Muscle of arm (tissue), 12 donors: ENCODE measurements around the gene PRPF6. TPM values are rescaled to one million over a fixed set of nuclear protein-coding genes. Genes with fewer than 3 reads are reported as not detected.
"Not testable (repeated sequence)": the region's sequence is repeated elsewhere in the genome, so short reads cannot be mapped to it uniquely, and the experiment has no call there.

Experiments
- DNase-seq: peaks from one replicate; pipeline ENCODE4 v3.0.0-alpha.2; 2013
- polyA plus RNA-seq, 12 donors: library from polyadenylated mRNA; unstranded; fragments of 120-200 nt; gene quantifications; one replicate each; pipeline ENCODE4 v1.2.1, GENCODE V29; 2013; ENCODE audit not compliant: insufficient read length in 12 of 12

PRPF6 gene
- polyA plus RNA-seq, 12 donors: 39.8 to 62.5 (median 50.7) TPM; not detected in 1

DNA sequence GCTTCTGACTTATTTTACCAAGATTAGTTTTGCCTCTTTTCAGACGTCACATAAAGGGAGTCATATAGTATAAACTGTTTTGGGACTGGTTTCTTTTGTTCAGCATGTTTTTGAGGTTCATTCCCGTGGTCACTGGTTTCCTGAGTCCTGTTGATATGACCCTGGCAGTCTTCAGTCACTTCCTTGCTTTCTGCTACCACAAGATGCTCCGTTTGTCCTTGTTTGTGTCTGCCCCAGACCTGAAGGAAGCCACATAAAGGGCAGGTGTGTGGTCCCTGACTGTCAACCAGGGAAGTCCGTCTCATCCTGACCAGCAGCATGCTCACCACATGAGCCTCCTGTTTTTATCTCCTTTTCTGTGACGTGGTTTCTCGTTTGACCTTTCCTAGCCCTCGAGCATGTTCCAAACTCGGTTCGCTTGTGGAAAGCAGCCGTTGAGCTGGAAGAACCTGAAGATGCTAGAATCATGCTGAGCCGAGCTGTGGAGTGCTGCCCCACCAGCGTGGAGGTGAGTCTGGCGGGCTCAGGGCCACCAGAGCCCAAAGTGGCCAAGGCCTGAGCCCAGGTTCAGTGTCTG, 29.0 kb downstream of the PRPF6 start:
- no peak for DNase-seq

DNA sequence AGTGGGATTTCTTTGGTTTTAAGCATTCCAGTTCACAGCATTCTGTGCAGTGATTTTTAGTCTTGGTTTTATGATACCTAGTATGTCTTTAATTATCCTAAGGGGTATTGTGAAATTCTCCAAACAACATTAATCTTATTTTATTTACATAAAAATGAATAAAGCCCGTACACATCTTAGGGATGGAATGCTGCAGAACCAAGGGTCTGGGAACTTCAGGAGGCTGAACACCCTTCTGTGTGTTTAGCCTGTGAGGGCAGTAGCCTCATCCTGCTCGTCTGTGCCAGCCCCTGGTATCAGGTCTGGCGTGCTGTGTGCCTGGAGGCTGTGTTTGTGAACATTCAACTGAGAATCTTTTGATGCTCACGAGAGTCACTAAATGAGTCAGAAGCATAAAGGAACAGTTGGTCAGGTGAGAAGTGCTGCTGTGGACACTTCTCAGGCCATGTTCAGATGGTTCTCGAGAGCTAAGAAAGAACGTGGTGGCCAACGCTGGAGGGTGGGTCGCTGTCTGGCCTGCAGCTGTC, 29.8 kb downstream of the PRPF6 start:
- DNase-seq: no peak

- no peak for DNase-seq
Observed at GRCh38 chr20:64011366-64011779, 30.4 kb downstream of the PRPF6 start.

- DNase-seq: not testable (repeated sequence)
Observed at GRCh38 chr20:64012385-64013154, 31.6 kb downstream of the PRPF6 start.

- no peak for DNase-seq
Observed at GRCh38 chr20:64015635-64016034, 34.7 kb downstream of the PRPF6 start.

- no peak for DNase-seq
Observed at GRCh38 chr20:64021124-64021975, 40.4 kb downstream of the PRPF6 start.

GRCh38 chr20:64022671-64023360, 41.9 kb downstream of the PRPF6 start:
- DNase-seq: no peak

DNA sequence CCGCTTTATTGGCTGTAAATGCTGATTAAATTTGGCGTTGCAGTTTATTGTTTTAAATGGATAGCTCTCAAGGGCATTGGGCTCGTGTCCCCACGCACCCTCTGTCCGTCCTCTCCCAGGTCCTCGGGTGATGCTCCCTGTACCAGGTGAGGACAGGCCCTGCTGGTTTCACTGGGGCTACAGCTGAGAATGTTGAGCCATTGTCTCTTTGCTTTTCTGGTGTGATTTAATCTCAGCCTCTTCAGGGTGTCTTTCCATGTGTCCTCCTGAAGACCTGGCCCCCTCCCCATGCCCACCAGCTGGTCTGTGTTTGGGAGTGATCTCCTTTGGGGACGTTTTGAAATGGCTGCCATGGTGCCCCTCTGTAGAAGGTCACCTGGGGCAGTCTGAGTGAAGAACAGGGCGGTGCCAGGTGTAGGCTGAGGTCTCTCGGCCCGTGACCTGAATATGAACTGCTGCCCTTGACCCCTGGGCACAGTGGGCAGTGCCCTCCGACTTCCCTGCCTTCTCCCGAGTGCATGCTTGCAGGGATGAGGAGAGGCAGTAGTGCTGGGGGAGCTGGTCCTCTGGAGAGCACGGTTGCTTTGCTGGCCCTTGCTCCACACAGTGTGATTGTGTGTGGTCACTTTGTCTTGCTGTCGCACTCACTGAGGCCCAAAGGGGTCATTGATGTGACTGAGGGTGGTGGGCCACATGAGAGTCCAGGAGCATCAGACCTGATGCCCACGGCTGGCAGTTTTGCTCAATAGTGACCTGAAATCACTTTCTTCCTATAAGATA, 42.6 kb downstream of the PRPF6 start:
- DNase-seq: no peak

DNA sequence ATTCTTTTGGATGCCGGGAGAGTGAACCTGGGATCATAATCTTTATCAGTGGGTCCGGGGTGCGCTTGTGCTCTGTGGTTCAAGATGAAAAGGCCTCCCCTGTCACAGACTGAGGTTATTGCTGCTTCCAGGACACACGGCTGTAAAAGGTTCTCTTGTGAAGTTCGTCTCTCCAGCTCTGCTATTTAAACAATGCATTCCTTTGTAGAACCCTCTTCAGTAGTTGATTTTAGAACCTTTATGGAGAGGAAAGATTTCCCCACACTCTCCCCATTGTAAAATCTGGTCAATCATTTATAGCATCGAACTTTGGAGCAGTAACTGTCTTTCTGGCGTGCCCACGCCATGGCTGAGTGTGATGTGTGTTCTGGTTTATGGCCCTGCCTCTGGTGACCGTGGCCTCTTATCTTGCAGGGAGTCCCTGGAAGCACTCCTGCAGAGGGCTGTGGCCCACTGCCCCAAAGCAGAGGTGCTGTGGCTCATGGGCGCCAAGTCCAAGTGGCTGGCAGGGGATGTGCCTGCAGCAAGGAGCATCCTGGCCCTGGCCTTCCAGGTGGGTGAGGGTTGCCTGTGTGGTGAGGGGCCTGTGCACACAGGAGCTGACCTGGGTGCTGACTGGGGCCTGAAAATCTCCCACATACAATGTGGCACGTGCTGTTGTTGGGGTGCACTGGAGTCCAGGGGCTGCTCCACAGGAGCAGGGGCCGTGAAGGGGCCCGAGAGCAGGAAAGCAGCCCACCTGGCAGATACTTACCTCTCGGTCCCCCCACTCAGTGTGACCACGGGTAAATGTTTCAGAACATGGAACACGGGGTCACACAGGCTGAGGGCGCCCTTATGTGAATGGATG, 43.4 kb downstream of the PRPF6 start:
- DNase-seq: no peak

DNA sequence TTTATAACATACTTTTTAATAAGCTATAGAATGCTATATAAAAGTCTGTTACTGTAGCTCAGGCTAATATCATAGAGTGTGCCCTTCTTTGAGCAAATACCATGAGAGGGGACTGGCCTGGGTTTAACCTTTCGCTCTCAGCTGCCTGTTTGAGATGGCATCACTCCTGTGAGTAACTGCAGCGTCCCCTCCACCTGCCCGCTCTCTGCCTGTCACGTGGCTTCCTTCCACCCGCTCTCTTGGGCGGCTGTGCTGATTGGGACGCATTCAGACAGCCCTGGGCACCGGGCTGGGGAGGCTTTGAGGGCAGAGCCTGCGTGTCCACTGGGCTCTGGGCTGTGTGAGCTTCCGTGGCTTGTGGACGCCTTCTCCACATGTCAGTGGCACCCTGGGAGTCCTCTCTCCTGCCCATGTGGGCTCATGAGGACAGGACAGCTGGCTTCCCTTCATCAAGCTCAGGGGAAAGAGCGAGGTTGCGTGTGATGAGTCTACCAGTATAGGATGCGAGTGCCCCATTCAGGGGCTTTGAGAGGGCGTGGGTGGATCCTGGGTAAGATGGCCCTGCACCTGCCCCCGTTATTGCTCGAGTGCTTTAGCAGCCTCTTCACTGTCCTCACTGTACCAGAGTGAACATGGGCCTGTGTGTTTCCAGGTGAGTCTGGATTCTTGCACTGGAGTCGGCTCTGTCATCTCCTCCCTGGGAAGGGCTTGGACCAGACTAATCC, 44.3 kb downstream of the PRPF6 start:
- no peak for DNase-seq

DNA sequence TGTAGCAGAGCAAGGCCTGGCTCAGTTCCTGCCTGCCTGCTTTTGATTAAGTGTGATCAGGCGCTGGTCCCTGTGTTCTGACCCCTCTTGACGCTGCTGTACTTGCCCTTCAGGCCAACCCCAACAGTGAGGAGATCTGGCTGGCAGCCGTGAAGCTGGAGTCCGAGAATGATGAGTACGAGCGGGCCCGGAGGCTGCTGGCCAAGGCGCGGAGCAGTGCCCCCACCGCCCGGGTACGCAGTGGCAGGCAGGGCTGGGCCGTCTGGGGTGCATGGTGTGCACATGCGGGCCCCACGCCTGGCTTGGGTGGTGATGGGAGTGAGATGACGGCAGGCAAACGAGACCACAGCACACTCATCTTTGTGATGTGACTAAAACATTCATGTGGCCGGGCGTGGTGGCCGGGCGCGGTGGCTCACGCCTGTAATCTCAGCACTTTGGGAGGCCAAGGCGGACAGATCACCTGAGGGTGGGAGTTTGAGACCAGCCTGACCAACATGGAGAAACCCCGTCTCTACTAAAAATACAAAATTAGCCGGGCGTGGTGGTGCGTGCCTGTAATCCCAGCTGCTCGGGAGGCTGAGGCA, 45.0 kb downstream of the PRPF6 start:
- no peak for DNase-seq

GRCh38 chr20:64027981-64028685, 47.2 kb downstream of the PRPF6 start:
- DNase-seq: no peak

- DNase-seq: no peak
Observed at GRCh38 chr20:64029293-64030117, 48.6 kb downstream of the PRPF6 start.

- no peak for DNase-seq
Observed at GRCh38 chr20:64030371-64031134, 49.6 kb downstream of the PRPF6 start.

DNA sequence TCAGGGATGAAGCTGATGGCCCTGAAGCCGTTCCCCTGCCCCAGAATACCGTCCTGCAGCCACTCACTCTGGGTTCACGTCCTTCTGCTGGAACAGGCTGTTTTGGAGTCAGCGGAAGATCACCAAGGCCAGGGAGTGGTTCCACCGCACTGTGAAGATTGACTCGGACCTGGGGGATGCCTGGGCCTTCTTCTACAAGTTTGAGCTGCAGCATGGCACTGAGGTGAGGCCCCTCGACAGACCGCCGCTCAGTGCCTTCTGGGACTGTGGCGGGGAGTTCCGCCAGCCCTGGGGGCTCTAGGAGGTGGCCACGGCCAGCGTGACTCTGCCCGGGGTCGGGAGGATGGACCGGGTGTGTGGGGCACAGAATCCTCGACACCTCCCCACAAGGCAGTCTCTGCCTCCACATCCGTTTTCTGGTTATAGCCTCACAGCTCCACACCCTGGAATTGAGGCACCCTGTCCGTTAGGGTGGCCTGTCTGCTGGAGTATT, 50.9 kb downstream of the PRPF6 start:
- DNase-seq: no peak
